Measurements from ENCODE around the gene KSR1.

GRCh38 chr17:27598337-27599050 is 142.2 kb downstream of the KSR1 start:
- TF ChIP-seq CTCF (conservative IDR thresholded peaks at IDR 0.05; ENCODE audit: low read depth in 2 of 2) (peak in 1 of 2 experiments; percentile 18; a peak in 1 of 4 replicates), EZH2 (IDR thresholded peaks at IDR 0.05; ENCODE audit: low read depth, unreplicated experiment) (no peak), EZH2phosphoT487 (IDR thresholded peaks at IDR 0.05; ENCODE audit: unreplicated experiment) (no peak)
